ENCODE results near the gene FRMD1.

The FRMD1 gene

GRCh38 chr6:168078943-168079405 is at the start of gene FRMD1:
FRMD1 (minus strand) TSS chr6:168079212; CDS start chr6:168079094, 118 bp downstream.
- in situ Hi-C loops (cut with HindIII; ENCODE audit: low sequenced_read_pairs): no loop called here

GRCh38 chr6:168128006-168128630 is 49.1 kb upstream of the FRMD1 start:
- in situ Hi-C loops (cut with HindIII; ENCODE audit: low sequenced_read_pairs): loop anchor here (10.0 kb wide), 1 partner anchor 63 kb away; no protein-coding TSS in a partner anchor

- in situ Hi-C loops (cut with HindIII; ENCODE audit: low sequenced_read_pairs): loop anchor here (10.0 kb wide), 1 partner anchor 63 kb away; no protein-coding TSS in a partner anchor
These were observed 48.4 kb upstream of the FRMD1 start for GRCh38 chr6:168127384-168127868.

GRCh38 chr6:168126566-168127383 is 47.8 kb upstream of the FRMD1 start:
- in situ Hi-C loops (cut with HindIII; ENCODE audit: low sequenced_read_pairs): loop anchor here (10.0 kb wide), 1 partner anchor 62 kb away; no protein-coding TSS in a partner anchor

- in situ Hi-C loops (cut with HindIII; ENCODE audit: low sequenced_read_pairs): loop anchor here (10.0 kb wide), 1 partner anchor 61 kb away; no protein-coding TSS in a partner anchor
These were observed 46.5 kb upstream of the FRMD1 start for GRCh38 chr6:168125429-168126001.

GRCh38 chr6:168124921-168125320 is 45.9 kb upstream of the FRMD1 start:
- in situ Hi-C loops (cut with HindIII; ENCODE audit: low sequenced_read_pairs): loop anchor here (10.0 kb wide), 1 partner anchor 60 kb away; no protein-coding TSS in a partner anchor

- in situ Hi-C loops (cut with HindIII; ENCODE audit: low sequenced_read_pairs): loop anchor here (10.0 kb wide), 1 partner anchor 59 kb away; no protein-coding TSS in a partner anchor
These were observed 45.1 kb upstream of the FRMD1 start for GRCh38 chr6:168124158-168124557.

GRCh38 chr6:168123165-168123911 is 44.3 kb upstream of the FRMD1 start:
- in situ Hi-C loops (cut with HindIII; ENCODE audit: low sequenced_read_pairs): loop anchor here (10.0 kb wide), 1 partner anchor 59 kb away; no protein-coding TSS in a partner anchor

GRCh38 chr6:168122521-168122920 is 43.5 kb upstream of the FRMD1 start:
- in situ Hi-C loops (cut with HindIII; ENCODE audit: low sequenced_read_pairs): loop anchor here (10.0 kb wide), 1 partner anchor 58 kb away; no protein-coding TSS in a partner anchor

- in situ Hi-C loops (cut with HindIII; ENCODE audit: low sequenced_read_pairs): loop anchor here (10.0 kb wide), 1 partner anchor 57 kb away; no protein-coding TSS in a partner anchor
These were observed 43.0 kb upstream of the FRMD1 start for GRCh38 chr6:168122011-168122410.

GRCh38 chr6:168121303-168121665 is 42.3 kb upstream of the FRMD1 start:
- in situ Hi-C loops (cut with HindIII; ENCODE audit: low sequenced_read_pairs): loop anchor here (10.0 kb wide), 1 partner anchor 56 kb away; no protein-coding TSS in a partner anchor

GRCh38 chr6:168120390-168121302 is 41.6 kb upstream of the FRMD1 start:
- in situ Hi-C loops (cut with HindIII; ENCODE audit: low sequenced_read_pairs): loop anchor here (10.0 kb wide), 1 partner anchor 56 kb away; no protein-coding TSS in a partner anchor

- in situ Hi-C loops (cut with HindIII; ENCODE audit: low sequenced_read_pairs): no loop called here
These were observed 40.5 kb upstream of the FRMD1 start for GRCh38 chr6:168119539-168119938.

- in situ Hi-C loops (cut with HindIII; ENCODE audit: low sequenced_read_pairs): no loop called here
These were observed 39.9 kb upstream of the FRMD1 start for GRCh38 chr6:168118935-168119334.

- in situ Hi-C loops (cut with HindIII; ENCODE audit: low sequenced_read_pairs): no loop called here
These were observed 38.9 kb upstream of the FRMD1 start for GRCh38 chr6:168117942-168118341.

- in situ Hi-C loops (cut with HindIII; ENCODE audit: low sequenced_read_pairs): no loop called here
These were observed 38.2 kb upstream of the FRMD1 start for GRCh38 chr6:168116975-168117899.

- in situ Hi-C loops (cut with HindIII; ENCODE audit: low sequenced_read_pairs): no loop called here
These were observed 37.5 kb upstream of the FRMD1 start for GRCh38 chr6:168116438-168116974.

All from DLD1 (cell line).